ENCODE data around the gene FBXO45. TPM values are rescaled to one million over a fixed set of nuclear protein-coding genes. Genes with fewer than 3 reads are reported as not detected.
"Not testable (repeated sequence)": the region's sequence is repeated elsewhere in the genome, so short reads cannot be mapped to it uniquely, and the experiment has no call there.

The FBXO45 gene
- total RNA-seq, 1 donor from 2014 or later: 8.2 TPM

- no peak for DNase-seq (ENCODE audit: missing footprints)
- ATAC-seq: no peak
- intact Hi-C loops (cut with DNase I): no loop called here
Measured at GRCh38 chr3:196552253-196552652, 16.2 kb upstream of the FBXO45 start.

GRCh38 chr3:196553551-196553950, 14.9 kb upstream of the FBXO45 start:
- DNase-seq (ENCODE audit: missing footprints) (no peak), ATAC-seq (no peak)
- intact Hi-C loops (cut with DNase I): no loop called here

GRCh38 chr3:196554205-196554604, 14.3 kb upstream of the FBXO45 start:
- ATAC-seq (no peak), DNase-seq (ENCODE audit: missing footprints) (no peak)
- intact Hi-C loops (cut with DNase I): no loop called here

- no peak for ATAC-seq
- no peak for DNase-seq (ENCODE audit: missing footprints)
- intact Hi-C loops (cut with DNase I): no loop called here
Measured at GRCh38 chr3:196555295-196555694, 13.2 kb upstream of the FBXO45 start.

DNA sequence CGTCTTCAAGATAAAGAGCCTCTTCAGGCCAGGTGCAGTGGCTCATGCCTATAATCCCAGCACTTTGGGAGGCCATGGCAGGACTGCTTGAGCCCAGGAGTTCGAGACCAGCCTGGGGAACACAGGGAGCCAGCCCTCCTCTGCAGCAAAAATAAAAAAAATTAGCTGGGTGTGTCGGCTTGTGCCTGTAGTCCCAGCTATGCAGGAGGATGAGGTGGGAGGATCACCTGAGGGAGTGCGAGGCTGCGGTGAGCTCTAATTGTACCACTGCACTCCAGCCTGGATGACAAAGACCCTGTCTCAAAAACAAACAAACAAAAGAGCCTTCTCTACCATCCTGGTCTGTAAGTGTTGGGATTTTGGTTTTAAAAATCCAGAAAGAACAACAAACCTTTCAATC, 11.2 kb upstream of the FBXO45 start:
- intact Hi-C loops (cut with DNase I): no loop called here
- ATAC-seq (no peak), DNase-seq (ENCODE audit: missing footprints) (no peak)

- intact Hi-C loops (cut with DNase I): no loop called here
- DNase-seq (ENCODE audit: missing footprints): no peak
- ATAC-seq: no peak
Measured at GRCh38 chr3:196558476-196558875, 10.0 kb upstream of the FBXO45 start.

DNA sequence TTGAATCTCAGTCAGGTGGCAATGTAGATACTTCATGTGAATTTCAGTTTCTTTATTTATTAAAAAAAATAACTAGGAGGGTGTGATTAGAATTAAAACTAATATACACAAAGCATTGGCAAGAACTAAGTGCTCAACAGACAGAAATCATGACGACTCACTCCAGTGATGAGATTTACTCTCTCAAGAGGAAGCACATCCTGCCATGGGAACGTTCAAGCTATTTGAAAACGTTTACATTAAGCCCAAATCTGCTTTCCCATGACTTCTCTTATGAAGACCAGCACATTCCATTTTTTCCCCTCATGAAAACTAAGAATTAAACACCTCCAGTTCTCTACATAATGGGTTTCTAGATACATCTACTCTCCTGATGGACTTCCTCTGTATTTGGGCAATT, 8.6 kb upstream of the FBXO45 start:
- DNase-seq (ENCODE audit: missing footprints): no peak
- ATAC-seq: no peak
- intact Hi-C loops (cut with DNase I): no loop called here

GRCh38 chr3:196563721-196564225, 4.7 kb upstream of the FBXO45 start:
- intact Hi-C loops (cut with DNase I): no loop called here
- ATAC-seq: no peak
- DNase-seq (ENCODE audit: missing footprints): no peak

- DNase-seq (ENCODE audit: missing footprints) (peak; percentile 74), ATAC-seq (peak; percentile 2)
- intact Hi-C loops (cut with DNase I): no loop called here
Measured at GRCh38 chr3:196569003-196569516, 600 bp downstream of the FBXO45 start.

DNA sequence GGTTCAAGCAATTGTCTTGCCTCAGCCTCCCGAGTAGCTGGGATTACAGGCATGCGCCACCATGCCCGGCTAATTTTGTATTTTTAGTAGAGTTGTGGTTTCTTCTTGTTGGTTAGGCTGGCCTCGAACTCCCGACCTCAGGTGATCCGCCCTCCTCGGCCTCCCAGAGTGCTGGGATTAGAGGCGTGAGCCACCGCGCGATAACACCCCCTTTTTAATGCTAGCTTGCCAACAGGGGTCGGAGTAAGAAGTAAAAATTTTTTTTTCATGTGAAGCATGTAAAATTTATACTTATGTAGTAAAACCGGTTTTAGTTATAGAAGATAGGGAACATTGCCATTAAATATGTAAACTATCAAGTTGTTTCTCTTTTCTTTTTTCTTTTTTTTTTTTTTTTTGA, 1.9 kb downstream of the FBXO45 start:
- intact Hi-C loops (cut with DNase I); DNase-seq (ENCODE audit: missing footprints); ATAC-seq: not testable (repeated sequence)

DNA sequence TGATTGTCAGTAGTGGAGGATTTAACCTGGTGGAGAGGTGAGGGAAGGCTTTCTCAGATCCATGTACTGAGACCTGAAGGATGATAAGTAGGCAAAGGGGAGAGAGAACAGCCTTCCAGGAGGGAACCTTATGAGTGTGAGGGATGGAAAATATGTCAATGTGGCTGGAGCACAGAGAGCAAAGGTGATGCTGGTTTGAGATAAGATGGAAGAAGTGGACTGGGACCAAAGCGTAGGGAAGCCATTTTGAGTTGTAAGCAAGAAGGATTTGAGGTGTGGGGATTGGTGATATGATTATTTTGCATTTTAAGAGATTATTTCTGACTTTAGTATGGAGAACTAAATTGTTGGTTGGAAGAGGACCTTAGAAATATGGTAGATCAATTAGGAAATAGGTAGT, 3.9 kb downstream of the FBXO45 start:
- ATAC-seq (no peak), DNase-seq (ENCODE audit: missing footprints) (no peak)
- intact Hi-C loops (cut with DNase I): no loop called here

DNA sequence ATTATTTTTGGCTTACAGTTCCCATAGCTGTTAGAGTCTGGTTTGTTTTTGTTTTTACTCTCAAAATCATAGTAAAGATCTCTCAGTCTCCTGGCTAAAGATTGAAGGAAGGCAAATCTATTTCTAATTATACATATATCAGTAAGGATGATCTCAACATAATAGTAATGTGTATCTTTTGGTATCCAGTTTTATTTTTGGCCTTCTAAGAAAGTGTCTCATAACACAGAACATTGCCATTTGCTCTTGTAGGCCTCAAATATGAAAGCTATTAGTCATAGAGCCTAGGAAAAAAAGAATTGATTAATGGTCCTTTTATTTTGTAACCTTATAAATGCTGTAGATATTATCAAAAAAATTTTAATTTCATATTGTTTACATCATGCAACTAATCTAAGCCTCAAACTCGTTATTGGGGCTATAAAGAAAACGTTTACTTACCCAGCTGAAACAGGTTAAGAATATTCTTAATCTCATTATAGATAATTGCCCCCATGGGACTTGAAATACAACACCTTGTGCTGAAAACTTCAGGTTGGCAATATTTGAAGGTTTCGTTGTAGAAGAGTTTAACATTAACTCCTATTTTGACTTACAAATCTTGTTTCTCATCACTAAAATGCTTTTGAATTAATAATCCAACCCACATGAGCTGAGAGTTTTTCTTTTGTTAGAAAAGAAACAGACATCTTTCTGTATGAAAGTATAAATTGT, 16.7 kb downstream of the FBXO45 start:
- DNase-seq (ENCODE audit: missing footprints): no peak
- intact Hi-C loops (cut with DNase I): no loop called here
- no peak for ATAC-seq

- ATAC-seq (no peak), DNase-seq (ENCODE audit: missing footprints) (no peak)
- intact Hi-C loops (cut with DNase I): no loop called here
Measured at GRCh38 chr3:196590279-196590678, 21.8 kb downstream of the FBXO45 start.

GRCh38 chr3:196596355-196596754, 27.9 kb downstream of the FBXO45 start:
- DNase-seq (ENCODE audit: missing footprints) (no peak), ATAC-seq (no peak)
- intact Hi-C loops (cut with DNase I): no loop called here

- ATAC-seq; DNase-seq (ENCODE audit: missing footprints); intact Hi-C loops (cut with DNase I): not testable (repeated sequence)
Measured at GRCh38 chr3:196597971-196598733, 29.7 kb downstream of the FBXO45 start.

GRCh38 chr3:196599734-196600128, 31.3 kb downstream of the FBXO45 start:
- intact Hi-C loops (cut with DNase I): no loop called here
- ATAC-seq: no peak
- DNase-seq (ENCODE audit: missing footprints): no peak

GRCh38 chr3:196600359-196600758, 31.9 kb downstream of the FBXO45 start:
- no peak for DNase-seq (ENCODE audit: missing footprints)
- intact Hi-C loops (cut with DNase I): no loop called here
- ATAC-seq: no peak

- ATAC-seq (no peak), DNase-seq (ENCODE audit: missing footprints) (no peak)
- intact Hi-C loops (cut with DNase I): no loop called here
Measured at GRCh38 chr3:196602673-196603072, 34.2 kb downstream of the FBXO45 start.

DNA sequence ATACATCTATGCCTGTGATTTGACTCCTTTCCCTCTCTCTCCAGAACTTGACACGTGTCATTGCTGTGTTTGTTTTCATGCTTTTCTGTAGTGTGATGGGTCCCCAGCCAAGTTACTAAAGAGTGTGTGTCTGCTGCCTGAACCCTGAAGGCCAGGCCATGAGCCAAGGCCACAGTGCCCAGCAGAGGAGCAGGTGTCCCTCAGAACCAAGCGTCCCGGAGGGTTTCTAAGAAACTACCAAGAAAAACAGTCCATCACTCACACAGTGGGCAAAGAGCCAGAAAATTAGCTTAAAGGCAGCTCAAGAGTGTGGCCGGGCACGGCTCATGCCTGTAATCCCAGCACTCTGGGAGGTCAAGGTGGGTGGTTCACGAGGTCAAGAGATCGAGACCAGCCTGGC, 35.2 kb downstream of the FBXO45 start:
- DNase-seq (ENCODE audit: missing footprints): no peak
- no peak for ATAC-seq
- intact Hi-C loops (cut with DNase I): no loop called here

DNA sequence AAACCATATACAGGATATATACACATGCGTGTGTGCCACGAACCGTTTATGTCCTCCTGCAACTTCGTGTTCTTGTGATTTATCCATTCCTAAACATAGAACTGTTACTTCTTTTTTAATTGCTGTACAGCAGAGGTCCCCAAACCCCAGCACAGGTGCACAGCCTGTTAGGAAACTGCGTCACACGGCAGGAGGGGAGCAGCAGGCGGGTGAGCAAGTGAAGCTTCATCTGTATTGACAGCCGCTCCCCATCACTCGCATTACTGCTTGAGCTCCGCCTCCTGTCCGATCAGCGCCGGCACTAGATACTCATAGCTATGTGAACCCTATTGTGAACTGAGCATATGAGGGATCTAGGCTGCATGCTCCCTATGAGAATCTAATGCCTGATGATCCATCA, 36.1 kb downstream of the FBXO45 start:
- intact Hi-C loops (cut with DNase I): no loop called here
- ATAC-seq (no peak), DNase-seq (ENCODE audit: missing footprints) (no peak)

All from Right ventricle myocardium inferior (tissue), 1 donor.